PC-3 (cell line): ENCODE data around the gene THUMPD2. TPM values are rescaled to one million over a fixed set of nuclear protein-coding genes. Genes with fewer than 3 reads are reported as not detected.
A peak's percentile ranks its signal among the peaks of the same experiment; 100 is the strongest.

Experiments used
- ATAC-seq: fragments of 200-7000 bp; cut with Tn5 transposase; 2 replicates; pipeline ENCODE4 v1.9.1; 2020; ENCODE audit warnings: mild to moderate bottlenecking, moderate library complexity
- BruUV-seq: library from RNA; stranded (reverse); fragments of 400-500 nt; replicated peaks from 2 replicates; lab custom pipeline; 2021; lab: Mats Ljungman, UMichigan
- CTCF ChIA-PET: fragments of 300-600 bp; sonication (Branson Sonifier 250); formaldehyde crosslinking; loops from one replicate; lab custom pipeline; 2022; ENCODE audit warnings: antibody characterized with exemption; lab: Charles Lee
- POLR2A ChIA-PET: fragments of 300-600 bp; sonication (Branson Sonifier 250); formaldehyde crosslinking; loops from one replicate; lab custom pipeline; 2022; ENCODE audit warnings: antibody characterized with exemption; ENCODE audit not compliant: unreplicated experiment; lab: Charles Lee
- DNase-seq: peaks from one replicate; pipeline ENCODE4 v3.0.0-alpha.2; 2015
- H2AFZ ChIP-seq: fragments of 300-600 bp; sonication (generic); 2 replicates; pipeline ENCODE4 v1.6.0; 2016; ENCODE audit warnings: antibody characterized with exemption, low read length
- H3F3A ChIP-seq: fragments of 300-600 bp; sonication (generic); one replicate; pipeline ENCODE4 v1.6.0; 2017; ENCODE audit warnings: antibody characterized with exemption, low read length, control low read depth, mild to moderate bottlenecking; ENCODE audit not compliant: unreplicated experiment
- H3K27ac ChIP-seq: fragments of 300-600 bp; sonication (generic); 2 replicates; pipeline ENCODE4 v1.5.1; 2016; ENCODE audit warnings: mild to moderate bottlenecking, low read length
- H3K27me3 ChIP-seq: fragments of 300-600 bp; sonication (generic); 2 replicates; pipeline ENCODE4 v1.6.1; 2016; ENCODE audit warnings: low read length, mixed read lengths
- H3K36me3 ChIP-seq: fragments of 300-600 bp; sonication (generic); 2 replicates; pipeline ENCODE4 v1.6.1; 2016; ENCODE audit warnings: low read depth, mixed run types, low read length, mixed read lengths
- H3K4me1 ChIP-seq: fragments of 300-600 bp; sonication (generic); 2 replicates; pipeline ENCODE4 v1.5.1; 2016; ENCODE audit warnings: low read length; ENCODE audit not compliant: insufficient read depth
- H3K4me2 ChIP-seq: fragments of 300-600 bp; sonication (generic); 2 replicates; pipeline ENCODE4 v1.6.0; 2016; ENCODE audit warnings: low read length
- H3K4me3 ChIP-seq: fragments of 300-600 bp; sonication (generic); 2 replicates; pipeline ENCODE4 v1.5.1; 2016; ENCODE audit warnings: mild to moderate bottlenecking, low read length, mixed read lengths
- H3K79me2 ChIP-seq: fragments of 300-600 bp; sonication (generic); 2 replicates; pipeline ENCODE4 v1.6.1; 2017; ENCODE audit warnings: low read length, mixed read lengths
- H3K9ac ChIP-seq: fragments of 300-600 bp; sonication (generic); 2 replicates; pipeline ENCODE4 v1.6.0; 2016; ENCODE audit warnings: mild to moderate bottlenecking, low read length
- H3K9me2 ChIP-seq: fragments of 300-600 bp; sonication (generic); replicated peaks from 2 replicates; pipeline ENCODE4 v1.6.1; 2016; ENCODE audit warnings: mixed run types, low read length, mixed read lengths
- H3K9me3 ChIP-seq: fragments of 300-600 bp; sonication (generic); 2 replicates; pipeline ENCODE4 v1.6.1; 2016; ENCODE audit warnings: low read length, mixed read lengths
- H4K20me1 ChIP-seq: fragments of 300-600 bp; sonication (generic); 2 replicates; pipeline ENCODE4 v1.6.1; 2016; ENCODE audit warnings: low read length, mixed read lengths
- EZH2 ChIP-seq: fragments of 300-600 bp; sonication (generic); IDR thresholded peaks from one replicate; pipeline ENCODE4 v1.6.1; 2017; ENCODE audit warnings: antibody characterized with exemption, mild to moderate bottlenecking, low read length; ENCODE audit not compliant: unreplicated experiment
- EZH2phosphoT487 ChIP-seq: fragments of 300-600 bp; sonication (generic); IDR thresholded peaks from 2 replicates; pipeline ENCODE4 v1.6.1; 2018; ENCODE audit warnings: mild to moderate bottlenecking, antibody characterized with exemption, low read length, borderline replicate concordance
- intact Hi-C: fragments of 100-400 bp; cut with micrococcal nuclease; formaldehyde crosslinking; loops from 2 replicates; pipeline ENCODE4 v1.9.0; 2023
- total RNA-seq: library from RNA; depleted of rRNA; stranded (reverse); fragments of >200 nt; gene quantifications from 2 replicates; pipeline ENCODE4 v1.2.3, GENCODE V29; 2014
- TF ChIP-seq, protein P1 (sequence below): fragments of 300-600 bp; sonication (generic); conservative IDR thresholded peaks from 2 replicates; pipeline ENCODE4 v1.5.1; 2017; ENCODE audit warnings: antibody characterized with exemption, low read depth, mild to moderate bottlenecking, low read length

THUMPD2 gene
- total RNA-seq, 1 experiment from 2014 or later = 10.2 TPM

DNA sequence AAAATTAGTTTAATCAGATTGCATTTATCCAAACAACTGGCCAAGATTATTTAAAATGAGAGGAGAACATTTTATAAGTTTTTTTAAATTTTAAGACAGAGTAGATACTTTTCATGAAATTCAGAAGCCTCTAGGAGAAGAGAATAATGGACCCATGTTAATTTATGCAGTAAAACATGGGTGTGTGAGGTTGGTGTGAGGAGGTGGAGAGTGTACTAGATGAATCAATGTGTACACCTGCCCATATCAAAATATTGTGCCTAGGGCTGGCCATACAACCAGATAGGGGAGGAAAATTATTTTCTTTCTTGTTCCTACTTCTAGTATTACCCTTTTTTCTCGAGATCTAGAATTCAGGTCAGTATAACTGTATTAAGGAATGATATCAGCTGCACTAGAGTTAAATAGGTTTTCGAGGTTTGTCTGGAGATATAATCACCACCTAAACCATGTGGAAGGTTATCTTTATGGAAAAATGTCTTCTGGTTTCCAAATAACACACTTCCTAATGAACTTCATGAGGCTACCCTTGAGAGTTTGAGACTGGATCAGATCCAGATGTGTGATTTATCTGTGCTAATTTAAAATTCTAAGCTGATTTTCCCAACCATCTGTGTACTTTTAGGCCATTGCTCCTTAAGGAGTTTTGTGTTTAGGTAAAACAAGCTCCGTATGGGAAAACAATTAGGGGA, 75.7 kb downstream of the THUMPD2 start:
- H2AFZ ChIP-seq = no peak overlapping the region
- no peak overlapping the region for H3K9ac ChIP-seq
- no peak overlapping the region for H3K4me2 ChIP-seq
- no peaks in the 10 kb centered on the region for H3F3A ChIP-seq
- H3K4me1 ChIP-seq = no peaks in the 10 kb centered on the region
- intact Hi-C loops = no loop called here
- H3K27me3 ChIP-seq = no peaks in the 10 kb centered on the region
- H3K9me2 ChIP-seq = no peaks in the 10 kb centered on the region
- no peak overlapping the region for H3K27ac ChIP-seq
- CTCF ChIA-PET = no interaction called here
- 0 out of 2 replicates have a peak, but pooled peaks cover 12% of the 10 kb centered on the region for H3K9me3 ChIP-seq
- DNase-seq (no peak), ATAC-seq (no peak)
- BruUV-seq = no TSS peak
- H3K4me3 ChIP-seq = no peak overlapping the region
- H4K20me1 ChIP-seq = no peaks in the 10 kb centered on the region
- H3K36me3 ChIP-seq = no peaks in the 10 kb centered on the region; the same call in 1 of the 2 replicates
- H3K79me2 ChIP-seq = no peaks in the 10 kb centered on the region
- TF ChIP-seq EZH2phosphoT487 (no peak), EZH2 (no peak)
- TF ChIP-seq, protein P1, sequence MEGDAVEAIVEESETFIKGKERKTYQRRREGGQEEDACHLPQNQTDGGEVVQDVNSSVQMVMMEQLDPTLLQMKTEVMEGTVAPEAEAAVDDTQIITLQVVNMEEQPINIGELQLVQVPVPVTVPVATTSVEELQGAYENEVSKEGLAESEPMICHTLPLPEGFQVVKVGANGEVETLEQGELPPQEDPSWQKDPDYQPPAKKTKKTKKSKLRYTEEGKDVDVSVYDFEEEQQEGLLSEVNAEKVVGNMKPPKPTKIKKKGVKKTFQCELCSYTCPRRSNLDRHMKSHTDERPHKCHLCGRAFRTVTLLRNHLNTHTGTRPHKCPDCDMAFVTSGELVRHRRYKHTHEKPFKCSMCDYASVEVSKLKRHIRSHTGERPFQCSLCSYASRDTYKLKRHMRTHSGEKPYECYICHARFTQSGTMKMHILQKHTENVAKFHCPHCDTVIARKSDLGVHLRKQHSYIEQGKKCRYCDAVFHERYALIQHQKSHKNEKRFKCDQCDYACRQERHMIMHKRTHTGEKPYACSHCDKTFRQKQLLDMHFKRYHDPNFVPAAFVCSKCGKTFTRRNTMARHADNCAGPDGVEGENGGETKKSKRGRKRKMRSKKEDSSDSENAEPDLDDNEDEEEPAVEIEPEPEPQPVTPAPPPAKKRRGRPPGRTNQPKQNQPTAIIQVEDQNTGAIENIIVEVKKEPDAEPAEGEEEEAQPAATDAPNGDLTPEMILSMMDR = no peak
- POLR2A ChIA-PET = no interaction called here

DNA sequence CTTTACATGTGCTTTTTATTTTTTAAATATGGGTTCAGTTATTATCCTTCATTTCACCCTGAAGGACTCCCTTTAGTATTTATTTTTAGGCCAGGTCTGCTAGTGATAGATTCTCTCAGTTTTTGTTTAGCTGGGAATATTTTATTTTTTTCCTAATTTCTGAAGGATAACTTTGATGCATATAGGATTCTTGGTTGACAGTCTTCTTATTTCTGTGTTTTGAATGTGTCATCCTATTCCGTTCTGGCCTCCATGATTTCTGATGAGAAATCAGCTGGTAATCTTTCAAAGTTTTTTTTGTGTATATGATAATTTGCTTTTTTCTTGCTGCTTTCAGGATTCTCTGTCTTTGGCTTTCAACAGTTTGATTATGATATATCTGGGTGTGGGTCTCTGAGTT, 77.9 kb downstream of the THUMPD2 start:
- ATAC-seq (no peak), DNase-seq (no peak)
- no peak overlapping the region for H3K4me2 ChIP-seq
- no peak for TF ChIP-seq EZH2
- TF ChIP-seq, protein P1 = no peak
- TF ChIP-seq EZH2phosphoT487 = no peak
- ChIA-PET CTCF (no interaction called here), POLR2A (no interaction called here)
- H2AFZ ChIP-seq = no peak overlapping the region
- intact Hi-C loops = no loop called here
- no peaks in the 10 kb centered on the region for H3F3A ChIP-seq
- H4K20me1 ChIP-seq = no peaks in the 10 kb centered on the region
- no TSS peak for BruUV-seq
- H3K36me3 ChIP-seq = no peaks in the 10 kb centered on the region; the same call in 1 of the 2 replicates
- no peaks in the 10 kb centered on the region for H3K4me1 ChIP-seq
- H3K79me2 ChIP-seq = no peaks in the 10 kb centered on the region
- H3K27ac ChIP-seq = no peak overlapping the region
- H3K4me3 ChIP-seq = no peak overlapping the region
- H3K9me2 ChIP-seq = no peaks in the 10 kb centered on the region
- no peak overlapping the region for H3K9ac ChIP-seq
- no peaks in the 10 kb centered on the region for H3K27me3 ChIP-seq
- H3K9me3 ChIP-seq = 0 out of 2 replicates have a peak, but pooled peaks cover 12% of the 10 kb centered on the region

DNA sequence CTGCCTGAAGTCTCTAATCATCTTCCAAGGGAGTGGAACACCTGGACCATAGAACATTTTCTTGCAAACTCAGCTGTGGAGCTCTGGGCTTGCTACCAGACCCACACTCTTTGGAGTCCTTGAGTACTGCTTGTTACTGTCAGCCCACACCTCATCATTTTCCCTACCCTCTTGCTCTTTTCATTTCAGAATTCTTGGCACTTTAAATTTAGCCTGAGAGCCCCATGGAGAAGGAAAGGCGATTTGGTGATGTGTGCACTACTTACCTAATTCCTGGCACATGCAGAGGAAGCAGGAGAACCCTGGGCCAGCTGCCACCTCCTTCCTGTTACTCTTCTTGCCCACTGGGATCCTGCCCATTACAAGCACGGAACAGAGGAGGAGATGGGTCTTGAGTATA, 81.6 kb downstream of the THUMPD2 start:
- Histone ChIP-seq H3F3A (no peaks in the 10 kb centered on the region), H3K79me2 (no peaks in the 10 kb centered on the region), H4K20me1 (no peaks in the 10 kb centered on the region), H3K9ac (no peak overlapping the region), H3K4me2 (no peak overlapping the region), H2AFZ (0 out of 2 replicates have a peak overlapping the region, but pooled peaks have one; percentile 4), H3K27me3 (no peaks in the 10 kb centered on the region), H3K27ac (no peak overlapping the region), H3K9me3 (0 out of 2 replicates have a peak, but pooled peaks cover 12% of the 10 kb centered on the region), H3K36me3 (no peaks in the 10 kb centered on the region; the same call in 1 of the 2 replicates), H3K4me3 (no peak overlapping the region), H3K9me2 (no peaks in the 10 kb centered on the region), H3K4me1 (no peaks in the 10 kb centered on the region)
- POLR2A ChIA-PET = interaction anchor here (0.6 kb wide), 1 partner anchor 325 kb away, joined by 4 read pairs; no protein-coding TSS in a partner anchor
- intact Hi-C loops = loop anchor here (1.0 to 5.0 kb wide), 5 partner anchors 33 to 315 kb away; no protein-coding TSS in a partner anchor
- TF ChIP-seq EZH2 (no peak), EZH2phosphoT487 (no peak)
- TF ChIP-seq, protein P1 = no peak
- ATAC-seq = peak; percentile 27
- CTCF ChIA-PET = interaction anchor here (0.6 to 2.8 kb wide), 5 partner anchors 33 to 1061 kb away, joined by 3 to 30 read pairs (median 4); no protein-coding TSS in a partner anchor
- BruUV-seq = no TSS peak
- DNase-seq = no peak
